ENCODE data around the gene RAI1. TPM values are rescaled to one million over a fixed set of nuclear protein-coding genes. Genes with fewer than 3 reads are reported as not detected.

RAI1 gene
- total and polyA plus RNA-seq, 2 of the 13 experiments (the other 11 are each of a cell fraction or from before 2014, with no cell fraction given), result 3.4 to 5.2 TPM

- TF ChIP-seq ZKSCAN1 (IDR thresholded peaks at IDR 0.05; ENCODE audit: low read length) (0 out of 2 replicates have a peak, but pooled peaks have one; percentile 44), ZNF746 (CRISPR knock-in tag; IDR thresholded peaks at IDR 0.05) (no peak), SATB2 (CRISPR knock-in tag; IDR thresholded peaks at IDR 0.05) (no peak), ZNF770 (CRISPR knock-in tag; IDR thresholded peaks at IDR 0.05) (peak; percentile 95), ZBTB3 (CRISPR knock-in tag; IDR thresholded peaks at IDR 0.05; ENCODE audit: borderline replicate concordance, low read depth) (no peak), ZNF331 (CRISPR knock-in tag; IDR thresholded peaks at IDR 0.05) (peak; percentile 21; the same call in 1 of the 2 replicates), YEATS2 (CRISPR knock-in tag; IDR thresholded peaks at IDR 0.05; ENCODE audit: borderline replicate concordance) (peak; percentile 65; the same call in 1 of the 2 replicates), YEATS4 (CRISPR knock-in tag; IDR thresholded peaks at IDR 0.05; ENCODE audit: borderline replicate concordance) (0 out of 2 replicates have a peak, but pooled peaks have one; percentile 32), TBP (CRISPR knock-in tag; IDR thresholded peaks at IDR 0.05) (no peak), TCF12 (IDR thresholded peaks at IDR 0.05) (no peak), TCF12 (CRISPR knock-in tag; IDR thresholded peaks at IDR 0.05) (no peak), ZBTB43 (CRISPR knock-in tag; conservative IDR thresholded peaks at IDR 0.05) (peak; percentile 69; the same call in 1 of the 2 replicates), IRF2 (CRISPR knock-in tag; IDR thresholded peaks at IDR 0.05) (peak; percentile 64), NR2F6 (IDR thresholded peaks at IDR 0.05) (no peak), NR2F6 (CRISPR knock-in tag; IDR thresholded peaks at IDR 0.05) (peak; percentile 56), POLR2A (IDR thresholded peaks at IDR 0.05; ENCODE audit: insufficient read depth in 1 of 2, low read depth in 2 of 2, low read length in 2 of 2) (peak in 1 of 2 experiments; percentile 44; a peak in 1 of 4 replicates), FOSL1 (CRISPR knock-in tag; IDR thresholded peaks at IDR 0.05; ENCODE audit: borderline replicate concordance) (no peak), BCL6 (CRISPR knock-in tag; IDR thresholded peaks at IDR 0.05) (peak; percentile 36; the same call in 1 of the 2 replicates), NFKBIZ (CRISPR knock-in tag; IDR thresholded peaks at IDR 0.05) (0 out of 2 replicates have a peak, but pooled peaks have one; percentile 68), ZFY (CRISPR knock-in tag; IDR thresholded peaks at IDR 0.05) (peak; percentile 53; the same call in 1 of the 2 replicates), RARA (CRISPR knock-in tag; IDR thresholded peaks at IDR 0.05) (peak; percentile 21; the same call in 1 of the 2 replicates), ZSCAN9 (CRISPR knock-in tag; IDR thresholded peaks at IDR 0.05; ENCODE audit: borderline replicate concordance) (peak; percentile 51; the same call in 1 of the 2 replicates), KLF6 (CRISPR knock-in tag; IDR thresholded peaks at IDR 0.05) (0 out of 2 replicates have a peak, but pooled peaks have one; percentile 26), ZNF878 (CRISPR knock-in tag; IDR thresholded peaks at IDR 0.05) (no peak), HNF4A (CRISPR knock-in tag; IDR thresholded peaks at IDR 0.05) (peak; percentile 11; the same call in 1 of the 2 replicates)
- TF ChIP-seq, protein P1, sequence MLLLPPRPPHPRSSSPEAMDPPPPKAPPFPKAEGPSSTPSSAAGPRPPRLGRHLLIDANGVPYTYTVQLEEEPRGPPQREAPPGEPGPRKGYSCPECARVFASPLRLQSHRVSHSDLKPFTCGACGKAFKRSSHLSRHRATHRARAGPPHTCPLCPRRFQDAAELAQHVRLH (CRISPR knock-in tag; IDR thresholded peaks at IDR 0.05; ENCODE audit: borderline replicate concordance, low read depth), result peak; percentile 85; the same call in 1 of the 2 replicates
- TF ChIP-seq, protein P2, sequence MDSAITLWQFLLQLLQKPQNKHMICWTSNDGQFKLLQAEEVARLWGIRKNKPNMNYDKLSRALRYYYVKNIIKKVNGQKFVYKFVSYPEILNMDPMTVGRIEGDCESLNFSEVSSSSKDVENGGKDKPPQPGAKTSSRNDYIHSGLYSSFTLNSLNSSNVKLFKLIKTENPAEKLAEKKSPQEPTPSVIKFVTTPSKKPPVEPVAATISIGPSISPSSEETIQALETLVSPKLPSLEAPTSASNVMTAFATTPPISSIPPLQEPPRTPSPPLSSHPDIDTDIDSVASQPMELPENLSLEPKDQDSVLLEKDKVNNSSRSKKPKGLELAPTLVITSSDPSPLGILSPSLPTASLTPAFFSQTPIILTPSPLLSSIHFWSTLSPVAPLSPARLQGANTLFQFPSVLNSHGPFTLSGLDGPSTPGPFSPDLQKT (CRISPR knock-in tag; IDR thresholded peaks at IDR 0.05; ENCODE audit: borderline replicate concordance), result no peak
- TF ChIP-seq, protein P3, sequence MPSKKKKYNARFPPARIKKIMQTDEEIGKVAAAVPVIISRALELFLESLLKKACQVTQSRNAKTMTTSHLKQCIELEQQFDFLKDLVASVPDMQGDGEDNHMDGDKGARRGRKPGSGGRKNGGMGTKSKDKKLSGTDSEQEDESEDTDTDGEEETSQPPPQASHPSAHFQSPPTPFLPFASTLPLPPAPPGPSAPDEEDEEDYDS (CRISPR knock-in tag; IDR thresholded peaks at IDR 0.05), result peak; percentile 36; the same call in 1 of the 2 replicates
Observed at GRCh38 chr17:17849147-17849820, 168.0 kb downstream of the RAI1 start (continued).

Data from HepG2 (cell line).